ENCODE data around the gene CATSPER1. TPM values are rescaled to one million over a fixed set of nuclear protein-coding genes. Genes with fewer than 3 reads are reported as not detected.

Gene CATSPER1
- total and polyA plus RNA-seq, 2 of the 13 experiments (the other 11 are each of a cell fraction or from before 2014, with no cell fraction given), result 0.17 TPM; not detected in 1

GRCh38 chr11:66051371-66051765, 25.1 kb upstream of the CATSPER1 start:
- FAIRE-seq, result no peak
- BruUV-seq (replicated peaks), result TSS peak; percentile 98
- CTCF ChIA-PET (ENCODE audit: low intra/inter-chr PET ratio, low total read pairs), result no interaction called here
- intact Hi-C loops (cut with micrococcal nuclease; ENCODE audit: unreplicated experiment) (no loop called here), in situ Hi-C loops (cut with HindIII; ENCODE audit: extremely low pct_ligation_motif_present, low pct_unique_long_range_greater_than_20kb) (no loop called here)
- Histone ChIP-seq H3K4me2 (ENCODE audit: low read depth, low read length) (peak overlapping the region; percentile 96), H2AFZ (ENCODE audit: low read length) (no peak overlapping the region), H3K27me3 (ENCODE audit: control insufficient read depth in 1 of 2, insufficient read depth in 2 of 2, low read length in 2 of 2) (peaks cover 0 to 29% of the 10 kb centered on the region in 2 experiments; a peak in 4 of 5 replicates), H3K36me3 (replicated peaks in 1 of 2; ENCODE audit: control insufficient read depth in 1 of 2, insufficient read depth in 2 of 2, low read length in 2 of 2) (peaks cover 9 to 15% of the 10 kb centered on the region in 2 experiments), H3K4me3 (replicated peaks in 1 of 3; ENCODE audit: insufficient read depth in 1 of 3, low read depth in 2 of 3, low read length in 3 of 3) (peak overlapping the region; percentile 69 to 93 (median 78)), H3K79me2 (ENCODE audit: insufficient read depth, low read length) (peaks cover 24% of the 10 kb centered on the region), H3K27ac (ENCODE audit: extremely low read length, insufficient read depth, low read length) (peak overlapping the region; percentile 79), H3K9me3 (ENCODE audit: low read length) (no peaks in the 10 kb centered on the region), H3K4me1 (ENCODE audit: insufficient read depth, low read length) (peaks cover 40% of the 10 kb centered on the region), H3K9ac (ENCODE audit: insufficient read depth, low read depth, low read length) (peak overlapping the region; percentile 82), H4K20me1 (ENCODE audit: insufficient read depth, low read length) (no peaks in the 10 kb centered on the region)
- no peak for DNase-seq (ENCODE audit: low spot score)
- 2% methylated on average over 11 of the region's 12 CpGs for WGBS (ENCODE audit: low lambda C conversion rate)
- POLR2A ChIA-PET, result interaction anchor here (1.0 to 4.8 kb wide), 14 partner anchors 9 to 398 kb away, joined by 3 to 40 read pairs (median 8); partner anchors contain the start of genes BANF1, CCDC85B, CFL1 and EIF1AD
- no peak for ATAC-seq
- TF ChIP-seq NFYC (CRISPR knock-in tag; IDR thresholded peaks at IDR 0.05), result no peak
- 0 out of 2 replicates have a peak, but pooled peaks have one; percentile 0 for TF ChIP-seq ZNF746 (CRISPR knock-in tag; IDR thresholded peaks at IDR 0.05)

GRCh38 chr11:66050581-66051231, 24.4 kb upstream of the CATSPER1 start:
- no peak for DNase-seq (ENCODE audit: low spot score)
- Histone ChIP-seq H3K9me3 (ENCODE audit: low read length) (no peaks in the 10 kb centered on the region), H3K27me3 (ENCODE audit: control insufficient read depth in 1 of 2, insufficient read depth in 2 of 2, low read length in 2 of 2) (peaks cover 0 to 36% of the 10 kb centered on the region in 2 experiments; a peak in 4 of 5 replicates), H4K20me1 (ENCODE audit: insufficient read depth, low read length) (no peaks in the 10 kb centered on the region), H2AFZ (ENCODE audit: low read length) (peak overlapping the region; percentile 43), H3K4me1 (ENCODE audit: insufficient read depth, low read length) (peaks cover 43% of the 10 kb centered on the region), H3K4me3 (replicated peaks in 1 of 3; ENCODE audit: insufficient read depth in 1 of 3, low read depth in 2 of 3, low read length in 3 of 3) (peak overlapping the region; percentile 69 to 93 (median 78)), H3K9ac (ENCODE audit: insufficient read depth, low read depth, low read length) (peak overlapping the region; percentile 82), H3K79me2 (ENCODE audit: insufficient read depth, low read length) (peaks cover 24% of the 10 kb centered on the region), H3K4me2 (ENCODE audit: low read depth, low read length) (peak overlapping the region; percentile 96), H3K27ac (ENCODE audit: extremely low read length, insufficient read depth, low read length) (peak overlapping the region; percentile 79), H3K36me3 (replicated peaks in 1 of 2; ENCODE audit: control insufficient read depth in 1 of 2, insufficient read depth in 2 of 2, low read length in 2 of 2) (peaks cover 7 to 12% of the 10 kb centered on the region in 2 experiments)
- in situ Hi-C loops (cut with HindIII; ENCODE audit: extremely low pct_ligation_motif_present, low pct_unique_long_range_greater_than_20kb) (no loop called here), intact Hi-C loops (cut with micrococcal nuclease; ENCODE audit: unreplicated experiment) (no loop called here)
- peak; percentile 36 for FAIRE-seq
- 41% methylated on average over 5 of the region's 5 CpGs for WGBS (ENCODE audit: low lambda C conversion rate)
- ChIA-PET CTCF (ENCODE audit: low intra/inter-chr PET ratio, low total read pairs) (no interaction called here), POLR2A (interaction anchor here (1.2 to 4.8 kb wide), 5 partner anchors 11 to 65 kb away, joined by 3 to 40 read pairs (median 7); partner anchors contain the start of genes BANF1, EIF1AD and PACS1)
- no peak for ATAC-seq
- BruUV-seq (replicated peaks), result no TSS peak
- TF ChIP-seq PBX3 (CRISPR knock-in tag; IDR thresholded peaks at IDR 0.05; ENCODE audit: borderline replicate concordance) (no peak), SAP130 (CRISPR knock-in tag; IDR thresholded peaks at IDR 0.05; ENCODE audit: low read depth) (peak; percentile 44), ZFP36L1 (CRISPR knock-in tag; IDR thresholded peaks at IDR 0.05) (no peak), NR2F6 (IDR thresholded peaks at IDR 0.05) (peak; percentile 53; the same call in 1 of the 2 replicates), NR2F6 (CRISPR knock-in tag; IDR thresholded peaks at IDR 0.05) (peak; percentile 57; the same call in 1 of the 2 replicates), ZBED4 (CRISPR knock-in tag; IDR thresholded peaks at IDR 0.05; ENCODE audit: borderline replicate concordance) (no peak), ZSCAN12 (CRISPR knock-in tag; IDR thresholded peaks at IDR 0.05) (no peak), RXRA (CRISPR knock-in tag; IDR thresholded peaks at IDR 0.05) (no peak), ARNT2 (CRISPR knock-in tag; IDR thresholded peaks at IDR 0.05; ENCODE audit: low read depth) (0 out of 2 replicates have a peak, but pooled peaks have one; percentile 25), ZNF510 (CRISPR knock-in tag; IDR thresholded peaks at IDR 0.05; ENCODE audit: low read depth) (no peak)
